HG03571 (cell line): Measurements from ENCODE around the gene CRP.
"Not testable (repeated sequence)": the region's sequence is repeated elsewhere in the genome, so short reads cannot be mapped to it uniquely, and the experiment has no call there.

Experiments used
- ATAC-seq: cut with Tn5 transposase; IDR thresholded peaks from one replicate; pipeline ENCODE4 v1.9.1; 2021; ENCODE audit not compliant: unreplicated experiment

Gene CRP

DNA sequence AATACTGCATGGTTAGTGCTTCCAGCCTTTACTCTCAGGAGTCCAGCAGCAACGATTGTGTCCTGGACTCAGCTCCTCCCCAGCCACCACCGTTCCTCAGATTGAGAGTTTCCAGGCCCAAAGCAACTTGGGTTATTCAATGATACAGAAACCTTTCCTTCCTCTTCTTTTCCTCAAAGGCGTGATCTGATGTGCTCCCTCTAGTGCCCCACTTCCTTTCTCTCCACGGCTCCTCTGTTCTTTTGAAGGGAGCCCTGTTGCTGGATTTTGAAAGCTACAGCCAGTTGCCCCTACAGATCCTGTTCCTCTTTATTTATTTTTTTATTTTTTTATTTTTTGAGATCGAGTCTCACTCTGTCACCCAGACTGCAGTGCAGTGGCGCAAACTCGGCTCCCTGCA lies 14.1 kb downstream of the CRP start:
- no peak for ATAC-seq

DNA sequence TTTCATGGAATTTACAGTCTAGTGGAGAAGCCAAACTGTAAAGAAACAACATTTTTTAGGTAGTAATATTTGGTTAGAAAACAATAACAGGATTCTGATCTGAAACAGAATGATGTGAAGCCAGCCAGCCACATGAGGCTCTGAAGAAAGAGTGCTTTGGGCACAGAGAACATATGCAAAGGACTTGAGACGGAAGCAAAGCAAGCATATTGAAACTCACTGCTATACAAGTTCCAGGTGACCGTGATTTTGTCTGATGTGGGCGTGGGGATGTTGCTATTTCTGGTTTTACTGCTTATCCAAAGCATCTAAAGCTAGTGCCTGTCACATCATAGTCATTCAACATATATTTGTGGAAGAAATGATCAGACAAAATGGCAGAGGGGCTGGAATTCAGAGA lies 14.7 kb downstream of the CRP start:
- no peak for ATAC-seq

DNA sequence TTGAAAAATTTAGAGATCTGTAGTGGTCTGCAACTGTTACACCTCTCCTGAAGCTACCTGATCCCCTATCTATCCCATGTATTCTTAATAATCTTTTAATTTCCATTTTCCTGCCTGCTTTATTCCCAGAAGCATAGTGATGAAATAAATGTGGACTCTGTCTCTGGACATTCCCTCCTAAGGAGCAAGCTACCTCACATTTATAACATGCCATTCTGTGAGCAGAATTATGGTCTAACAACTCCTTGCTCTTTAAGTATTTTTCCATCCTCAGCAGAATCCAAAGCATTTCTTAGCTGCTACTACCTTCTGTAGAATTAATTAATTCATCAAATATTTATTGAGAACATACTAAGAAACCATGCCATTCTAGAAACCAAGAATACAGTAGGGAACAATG lies 15.1 kb downstream of the CRP start:
- ATAC-seq, result no peak

DNA sequence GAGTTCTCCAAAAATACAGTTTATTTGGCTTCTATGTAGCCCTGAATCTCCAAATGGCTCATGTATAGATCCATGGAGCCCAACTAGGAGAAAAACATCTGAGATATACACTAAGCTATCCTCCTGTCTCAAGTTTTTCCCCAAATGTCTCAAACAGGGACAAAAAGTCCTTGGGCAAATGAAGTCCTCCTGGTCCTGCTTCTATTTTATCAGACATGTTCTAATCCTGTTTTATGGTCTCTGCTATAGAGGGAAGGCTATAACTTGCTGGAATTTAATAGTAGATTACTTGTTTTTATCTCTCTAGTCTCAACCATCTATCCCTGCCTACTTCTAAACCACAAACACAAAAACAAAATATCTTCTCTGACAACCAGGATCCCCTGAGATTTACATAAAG lies 26.9 kb downstream of the CRP start:
- no peak for ATAC-seq

DNA sequence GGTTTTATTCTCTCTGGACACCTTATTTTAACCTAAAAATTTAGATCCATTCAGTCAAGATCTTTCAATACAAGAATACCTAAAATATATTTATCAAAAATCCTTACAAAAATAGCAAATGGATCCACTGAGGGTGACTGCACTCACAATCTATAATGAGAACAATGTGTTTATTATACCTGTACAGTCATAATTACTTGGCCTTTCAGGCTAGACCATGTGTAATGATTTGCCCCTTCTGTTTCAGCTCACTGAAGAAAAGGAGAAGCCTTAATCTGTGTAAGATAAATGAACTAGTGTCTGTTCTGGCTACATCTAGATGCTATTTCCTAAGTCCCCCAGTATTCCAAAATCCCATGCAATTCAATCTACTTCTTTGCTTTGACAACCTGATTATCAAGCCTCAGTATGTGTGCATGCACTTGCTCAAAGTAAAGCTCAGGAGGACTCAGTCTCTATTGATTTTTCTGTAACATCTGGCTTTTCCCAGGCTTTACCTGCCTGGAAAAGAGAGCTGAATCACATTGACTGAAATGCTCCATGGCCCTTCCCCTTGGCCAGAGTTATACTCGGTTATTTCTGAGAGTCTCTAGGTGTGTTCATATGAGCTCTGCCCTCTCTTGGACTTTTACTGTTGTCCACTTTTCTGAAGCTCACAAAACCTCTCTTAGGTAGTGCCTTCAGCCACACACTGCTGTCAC lies 27.6 kb downstream of the CRP start:
- no peak for ATAC-seq

DNA sequence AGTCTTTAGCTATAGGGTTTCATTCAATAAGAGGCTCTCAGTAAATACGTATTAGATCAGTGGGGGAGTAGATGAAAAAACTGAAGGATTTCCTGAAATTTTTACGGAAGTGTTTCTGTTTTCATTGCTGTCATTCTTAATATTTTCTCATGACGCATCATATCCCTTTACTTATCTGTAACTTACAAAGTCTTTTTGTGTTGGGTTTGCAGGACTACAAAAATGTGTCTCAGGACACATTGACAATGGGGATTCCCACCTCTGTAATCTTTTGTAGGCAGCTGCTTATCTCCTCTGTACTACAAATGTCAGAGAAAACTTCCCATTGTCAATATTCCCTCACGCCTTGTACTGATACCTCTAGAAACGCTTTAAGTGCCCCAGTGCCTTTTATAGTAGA lies 35.5 kb downstream of the CRP start:
- ATAC-seq, result no peak

DNA sequence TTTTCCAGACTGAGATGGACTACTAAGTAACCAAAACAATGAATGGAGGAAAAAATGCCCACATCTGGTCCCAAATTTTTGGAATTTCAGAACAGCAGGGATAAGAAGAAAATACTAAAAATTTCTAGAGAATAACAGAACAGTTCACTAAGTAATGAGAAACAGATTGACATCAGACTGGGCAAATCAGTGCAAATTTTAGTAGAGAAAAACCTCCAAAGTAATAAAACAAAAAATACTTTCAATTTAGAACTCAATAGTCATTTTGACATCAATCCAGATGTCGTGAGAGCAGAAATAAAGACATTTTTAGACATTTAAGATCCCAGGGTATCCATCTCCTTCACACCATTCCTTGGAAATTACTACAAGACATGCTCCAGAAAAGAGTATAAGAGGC lies 39.3 kb downstream of the CRP start:
- no peak for ATAC-seq

DNA sequence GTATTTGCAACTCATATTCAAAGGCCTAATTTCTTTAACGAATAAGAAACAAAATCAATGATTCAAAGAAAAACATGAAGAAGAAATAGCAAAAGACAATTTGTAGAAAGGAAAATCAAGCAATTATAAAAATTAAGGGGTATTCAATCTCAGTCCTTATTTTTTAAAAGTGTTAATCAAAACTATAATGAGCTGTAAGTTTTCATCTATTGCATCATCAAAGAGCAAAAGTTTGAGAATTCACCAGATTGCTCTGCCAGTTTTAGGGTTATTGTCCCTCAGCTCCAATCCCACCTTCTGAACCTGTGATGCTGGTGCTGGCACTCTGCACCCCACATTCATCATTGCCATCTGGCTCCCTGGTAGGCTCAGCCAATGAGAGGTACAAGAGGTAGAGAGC lies 42.0 kb downstream of the CRP start:
- ATAC-seq, result not testable (repeated sequence)

DNA sequence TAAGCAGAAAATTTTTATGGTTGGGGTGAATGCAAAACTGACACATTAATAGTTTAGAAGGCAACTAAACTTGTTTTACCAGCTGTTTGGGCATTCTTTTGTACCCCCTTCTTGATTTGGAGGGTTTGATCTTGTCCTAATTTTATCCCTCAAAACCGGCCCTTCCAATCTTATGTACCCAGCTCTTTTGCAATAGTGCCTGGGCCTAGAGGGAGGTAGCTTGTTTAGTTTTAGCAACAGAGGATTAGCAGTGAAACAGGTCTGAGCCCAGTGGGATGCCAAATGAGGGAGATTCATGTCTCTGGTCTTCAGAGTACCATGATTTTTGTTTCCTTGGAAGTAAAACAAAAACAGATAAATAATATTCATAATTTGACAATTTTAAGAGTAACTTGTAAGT lies 45.1 kb downstream of the CRP start:
- ATAC-seq, result no peak

DNA sequence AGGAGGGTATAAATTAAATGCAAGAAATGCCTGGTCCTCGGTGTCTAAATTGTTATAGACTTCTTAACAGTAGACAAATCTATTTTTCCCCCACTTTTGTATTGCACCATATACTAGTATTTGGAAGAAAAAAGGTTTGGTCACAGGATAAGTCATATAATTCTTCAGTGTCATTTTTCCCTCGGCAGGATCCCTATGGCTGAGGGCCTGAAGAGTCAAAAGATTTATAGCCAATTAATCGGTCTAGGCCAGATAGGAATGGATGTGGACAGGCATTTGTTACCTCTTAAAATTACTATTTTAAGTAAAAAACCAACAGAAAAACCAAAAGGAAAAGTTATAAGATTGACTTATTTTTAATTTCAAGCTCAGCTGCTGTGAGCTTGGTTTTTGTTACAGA lies 45.6 kb downstream of the CRP start:
- no peak for ATAC-seq

DNA sequence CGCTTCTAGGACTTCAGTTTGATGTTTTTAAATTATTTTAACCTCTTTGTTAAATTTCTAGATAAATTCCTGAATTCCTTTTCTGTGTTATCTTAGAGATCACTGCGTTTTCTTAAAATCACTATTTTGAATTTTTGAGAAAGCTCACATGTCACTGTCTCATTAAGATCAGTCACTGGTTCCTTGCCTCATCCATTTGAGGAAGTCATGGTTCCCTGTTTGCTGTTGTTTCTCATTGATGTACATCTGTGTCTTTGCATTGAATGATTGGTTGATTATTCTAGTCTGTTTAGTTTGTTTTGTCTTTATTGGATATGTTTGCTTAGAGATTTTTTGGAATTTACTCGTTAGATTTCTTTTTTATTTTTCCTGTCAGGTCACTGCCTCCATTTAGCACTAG lies 50.1 kb downstream of the CRP start:
- no peak for ATAC-seq

DNA sequence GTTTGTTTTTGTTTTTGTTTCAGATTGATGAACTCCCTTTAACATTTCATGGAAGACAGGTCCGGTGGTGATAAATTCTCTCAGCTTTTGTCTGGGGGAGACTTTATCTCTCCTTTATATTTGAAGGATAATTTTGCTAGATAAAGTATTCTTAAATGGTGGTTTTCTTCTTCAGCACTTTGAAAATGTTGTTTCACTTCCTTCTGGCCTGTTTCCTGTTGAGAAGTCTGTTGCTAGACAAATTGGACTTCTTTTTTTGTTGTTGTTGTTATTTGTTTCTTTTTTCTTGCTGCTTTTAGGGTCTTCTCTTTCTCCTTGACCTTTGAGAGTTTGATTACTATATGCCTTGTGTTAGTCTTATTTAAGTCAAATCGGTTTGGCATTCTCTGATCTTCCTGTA lies 50.8 kb downstream of the CRP start:
- ATAC-seq, result no peak
